K562 (cell line): ENCODE results near the gene MARK2. TPM values are rescaled to one million over a fixed set of nuclear protein-coding genes. Genes with fewer than 3 reads are reported as not detected.

Experiments used
- HDAC6 ChIP-seq: IDR thresholded peaks from 2 replicates; pipeline ENCODE4 v1.6.1; 2012; ENCODE audit warnings: low read depth, mild to moderate bottlenecking, control low read depth, inconsistent platforms, low read length, moderate library complexity
- KDM2B ChIP-seq: fragments of 250-450 bp; sonication (Bioruptor Pico); IDR thresholded peaks from 2 replicates; pipeline ENCODE4 v1.8.0; 2021; ENCODE audit warnings: mild to moderate bottlenecking, moderate library complexity
- RBM34 ChIP-seq: fragments of 200-400 bp; formaldehyde crosslinking; IDR thresholded peaks from 2 replicates; pipeline ENCODE4 v1.6.1; 2018; ENCODE audit warnings: low read length, borderline replicate concordance; ENCODE audit not compliant: insufficient read depth
- TAF9B ChIP-seq: fragments of 450-650 bp; IDR thresholded peaks from 2 replicates; pipeline ENCODE4 v1.6.1; 2018; ENCODE audit warnings: mild to moderate bottlenecking; ENCODE audit not compliant: partially characterized antibody
- polyA plus RNA-seq, 8 experiments: library from polyadenylated mRNA; depleted of rRNA in 4 of 8; stranded (reverse) in 5 of 8; unstranded in 3 of 8; fragments of >200 nt; fragmentation: Nextera tagmentation in 2 of 8; fragmentation: Illumina TruSeq in 1 of 8; extraction: Ambion mirVana in 2 of 8; extraction: Trizol in 1 of 8; gene quantifications; 2 replicates each; pipeline versions ENCODE4 v1.2.1 to v1.2.3, GENCODE V29; 2011 to 2014; ENCODE audit warnings: inconsistent platforms in 1 of 8, missing spikeins in 1 of 8
- total RNA-seq, 7 experiments: library from RNA; depleted of rRNA in 6 of 7; stranded (reverse); fragments of >200 nt in 6 of 7; fragmentation: Illumina TruSeq in 2 of 7; extraction: Trizol in 2 of 7; gene quantifications; 2 replicates each; pipeline versions ENCODE4 v1.2.1 to v1.2.3, GENCODE V29; 2011 to 2021; ENCODE audit warnings: low replicate concordance in 1 of 7
- TF ChIP-seq, protein P1 (sequence below), 2 experiments: IDR thresholded peaks; 2 replicates each; pipeline ENCODE4 v1.6.1; 2012; ENCODE audit warnings: improper control_type of control experiment in 2 of 2, low read depth in 2 of 2, low read length in 2 of 2, borderline replicate concordance in 1 of 2
- TF ChIP-seq, protein P2 (sequence below), 2 experiments: fragments of 200-800 bp in 1 of 2; sonication (Bioruptor generic) in 1 of 2; sonication (generic) in 1 of 2; formaldehyde crosslinking in 1 of 2; IDR thresholded peaks in 1 of 2; conservative IDR thresholded peaks in 1 of 2; 2 replicates each; pipeline versions ENCODE4 v1.5.0 to v1.6.1; 2016 to 2020; ENCODE audit warnings: missing compliant biosample characterization in 1 of 2, missing genetic modification characterization in 1 of 2, missing genetic modification reagents in 1 of 2
- TF ChIP-seq, protein P3 (sequence below): fragments of 450-650 bp; IDR thresholded peaks from 2 replicates; pipeline ENCODE4 v1.6.1; 2016; ENCODE audit warnings: mild to moderate bottlenecking, moderate library complexity

The MARK2 gene
- total and polyA plus RNA-seq, 9 of the 15 experiments (the other 6 are each of a cell fraction or from before 2014, with no cell fraction given) = 0.32 to 43.5 (median 15.1) TPM

GRCh38 chr11:63872800-63873197 is 33.9 kb downstream of the MARK2 start (continued):
- TF ChIP-seq, protein P1, sequence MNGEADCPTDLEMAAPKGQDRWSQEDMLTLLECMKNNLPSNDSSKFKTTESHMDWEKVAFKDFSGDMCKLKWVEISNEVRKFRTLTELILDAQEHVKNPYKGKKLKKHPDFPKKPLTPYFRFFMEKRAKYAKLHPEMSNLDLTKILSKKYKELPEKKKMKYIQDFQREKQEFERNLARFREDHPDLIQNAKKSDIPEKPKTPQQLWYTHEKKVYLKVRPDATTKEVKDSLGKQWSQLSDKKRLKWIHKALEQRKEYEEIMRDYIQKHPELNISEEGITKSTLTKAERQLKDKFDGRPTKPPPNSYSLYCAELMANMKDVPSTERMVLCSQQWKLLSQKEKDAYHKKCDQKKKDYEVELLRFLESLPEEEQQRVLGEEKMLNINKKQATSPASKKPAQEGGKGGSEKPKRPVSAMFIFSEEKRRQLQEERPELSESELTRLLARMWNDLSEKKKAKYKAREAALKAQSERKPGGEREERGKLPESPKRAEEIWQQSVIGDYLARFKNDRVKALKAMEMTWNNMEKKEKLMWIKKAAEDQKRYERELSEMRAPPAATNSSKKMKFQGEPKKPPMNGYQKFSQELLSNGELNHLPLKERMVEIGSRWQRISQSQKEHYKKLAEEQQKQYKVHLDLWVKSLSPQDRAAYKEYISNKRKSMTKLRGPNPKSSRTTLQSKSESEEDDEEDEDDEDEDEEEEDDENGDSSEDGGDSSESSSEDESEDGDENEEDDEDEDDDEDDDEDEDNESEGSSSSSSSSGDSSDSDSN (IDR thresholded peaks at IDR 0.05; ENCODE audit: borderline replicate concordance in 1 of 2, low read depth in 2 of 2, low read length in 2 of 2) = no peak
- no peak for TF ChIP-seq KDM2B
- no peak for TF ChIP-seq RBM34
- TF ChIP-seq, protein P2, sequence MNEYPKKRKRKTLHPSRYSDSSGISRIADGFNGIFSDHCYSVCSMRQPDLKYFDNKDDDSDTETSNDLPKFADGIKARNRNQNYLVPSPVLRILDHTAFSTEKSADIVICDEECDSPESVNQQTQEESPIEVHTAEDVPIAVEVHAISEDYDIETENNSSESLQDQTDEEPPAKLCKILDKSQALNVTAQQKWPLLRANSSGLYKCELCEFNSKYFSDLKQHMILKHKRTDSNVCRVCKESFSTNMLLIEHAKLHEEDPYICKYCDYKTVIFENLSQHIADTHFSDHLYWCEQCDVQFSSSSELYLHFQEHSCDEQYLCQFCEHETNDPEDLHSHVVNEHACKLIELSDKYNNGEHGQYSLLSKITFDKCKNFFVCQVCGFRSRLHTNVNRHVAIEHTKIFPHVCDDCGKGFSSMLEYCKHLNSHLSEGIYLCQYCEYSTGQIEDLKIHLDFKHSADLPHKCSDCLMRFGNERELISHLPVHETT (CRISPR knock-in tag; conservative IDR thresholded peaks at IDR 0.05 in 1 of 2, IDR thresholded peaks at IDR 0.05 in 1 of 2) = no peak
- TF ChIP-seq HDAC6 = no peak
- no peak for TF ChIP-seq TAF9B
- TF ChIP-seq, protein P3, sequence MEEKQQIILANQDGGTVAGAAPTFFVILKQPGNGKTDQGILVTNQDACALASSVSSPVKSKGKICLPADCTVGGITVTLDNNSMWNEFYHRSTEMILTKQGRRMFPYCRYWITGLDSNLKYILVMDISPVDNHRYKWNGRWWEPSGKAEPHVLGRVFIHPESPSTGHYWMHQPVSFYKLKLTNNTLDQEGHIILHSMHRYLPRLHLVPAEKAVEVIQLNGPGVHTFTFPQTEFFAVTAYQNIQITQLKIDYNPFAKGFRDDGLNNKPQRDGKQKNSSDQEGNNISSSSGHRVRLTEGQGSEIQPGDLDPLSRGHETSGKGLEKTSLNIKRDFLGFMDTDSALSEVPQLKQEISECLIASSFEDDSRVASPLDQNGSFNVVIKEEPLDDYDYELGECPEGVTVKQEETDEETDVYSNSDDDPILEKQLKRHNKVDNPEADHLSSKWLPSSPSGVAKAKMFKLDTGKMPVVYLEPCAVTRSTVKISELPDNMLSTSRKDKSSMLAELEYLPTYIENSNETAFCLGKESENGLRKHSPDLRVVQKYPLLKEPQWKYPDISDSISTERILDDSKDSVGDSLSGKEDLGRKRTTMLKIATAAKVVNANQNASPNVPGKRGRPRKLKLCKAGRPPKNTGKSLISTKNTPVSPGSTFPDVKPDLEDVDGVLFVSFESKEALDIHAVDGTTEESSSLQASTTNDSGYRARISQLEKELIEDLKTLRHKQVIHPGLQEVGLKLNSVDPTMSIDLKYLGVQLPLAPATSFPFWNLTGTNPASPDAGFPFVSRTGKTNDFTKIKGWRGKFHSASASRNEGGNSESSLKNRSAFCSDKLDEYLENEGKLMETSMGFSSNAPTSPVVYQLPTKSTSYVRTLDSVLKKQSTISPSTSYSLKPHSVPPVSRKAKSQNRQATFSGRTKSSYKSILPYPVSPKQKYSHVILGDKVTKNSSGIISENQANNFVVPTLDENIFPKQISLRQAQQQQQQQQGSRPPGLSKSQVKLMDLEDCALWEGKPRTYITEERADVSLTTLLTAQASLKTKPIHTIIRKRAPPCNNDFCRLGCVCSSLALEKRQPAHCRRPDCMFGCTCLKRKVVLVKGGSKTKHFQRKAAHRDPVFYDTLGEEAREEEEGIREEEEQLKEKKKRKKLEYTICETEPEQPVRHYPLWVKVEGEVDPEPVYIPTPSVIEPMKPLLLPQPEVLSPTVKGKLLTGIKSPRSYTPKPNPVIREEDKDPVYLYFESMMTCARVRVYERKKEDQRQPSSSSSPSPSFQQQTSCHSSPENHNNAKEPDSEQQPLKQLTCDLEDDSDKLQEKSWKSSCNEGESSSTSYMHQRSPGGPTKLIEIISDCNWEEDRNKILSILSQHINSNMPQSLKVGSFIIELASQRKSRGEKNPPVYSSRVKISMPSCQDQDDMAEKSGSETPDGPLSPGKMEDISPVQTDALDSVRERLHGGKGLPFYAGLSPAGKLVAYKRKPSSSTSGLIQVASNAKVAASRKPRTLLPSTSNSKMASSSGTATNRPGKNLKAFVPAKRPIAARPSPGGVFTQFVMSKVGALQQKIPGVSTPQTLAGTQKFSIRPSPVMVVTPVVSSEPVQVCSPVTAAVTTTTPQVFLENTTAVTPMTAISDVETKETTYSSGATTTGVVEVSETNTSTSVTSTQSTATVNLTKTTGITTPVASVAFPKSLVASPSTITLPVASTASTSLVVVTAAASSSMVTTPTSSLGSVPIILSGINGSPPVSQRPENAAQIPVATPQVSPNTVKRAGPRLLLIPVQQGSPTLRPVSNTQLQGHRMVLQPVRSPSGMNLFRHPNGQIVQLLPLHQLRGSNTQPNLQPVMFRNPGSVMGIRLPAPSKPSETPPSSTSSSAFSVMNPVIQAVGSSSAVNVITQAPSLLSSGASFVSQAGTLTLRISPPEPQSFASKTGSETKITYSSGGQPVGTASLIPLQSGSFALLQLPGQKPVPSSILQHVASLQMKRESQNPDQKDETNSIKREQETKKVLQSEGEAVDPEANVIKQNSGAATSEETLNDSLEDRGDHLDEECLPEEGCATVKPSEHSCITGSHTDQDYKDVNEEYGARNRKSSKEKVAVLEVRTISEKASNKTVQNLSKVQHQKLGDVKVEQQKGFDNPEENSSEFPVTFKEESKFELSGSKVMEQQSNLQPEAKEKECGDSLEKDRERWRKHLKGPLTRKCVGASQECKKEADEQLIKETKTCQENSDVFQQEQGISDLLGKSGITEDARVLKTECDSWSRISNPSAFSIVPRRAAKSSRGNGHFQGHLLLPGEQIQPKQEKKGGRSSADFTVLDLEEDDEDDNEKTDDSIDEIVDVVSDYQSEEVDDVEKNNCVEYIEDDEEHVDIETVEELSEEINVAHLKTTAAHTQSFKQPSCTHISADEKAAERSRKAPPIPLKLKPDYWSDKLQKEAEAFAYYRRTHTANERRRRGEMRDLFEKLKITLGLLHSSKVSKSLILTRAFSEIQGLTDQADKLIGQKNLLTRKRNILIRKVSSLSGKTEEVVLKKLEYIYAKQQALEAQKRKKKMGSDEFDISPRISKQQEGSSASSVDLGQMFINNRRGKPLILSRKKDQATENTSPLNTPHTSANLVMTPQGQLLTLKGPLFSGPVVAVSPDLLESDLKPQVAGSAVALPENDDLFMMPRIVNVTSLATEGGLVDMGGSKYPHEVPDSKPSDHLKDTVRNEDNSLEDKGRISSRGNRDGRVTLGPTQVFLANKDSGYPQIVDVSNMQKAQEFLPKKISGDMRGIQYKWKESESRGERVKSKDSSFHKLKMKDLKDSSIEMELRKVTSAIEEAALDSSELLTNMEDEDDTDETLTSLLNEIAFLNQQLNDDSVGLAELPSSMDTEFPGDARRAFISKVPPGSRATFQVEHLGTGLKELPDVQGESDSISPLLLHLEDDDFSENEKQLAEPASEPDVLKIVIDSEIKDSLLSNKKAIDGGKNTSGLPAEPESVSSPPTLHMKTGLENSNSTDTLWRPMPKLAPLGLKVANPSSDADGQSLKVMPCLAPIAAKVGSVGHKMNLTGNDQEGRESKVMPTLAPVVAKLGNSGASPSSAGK = no peak
